ENCODE measurements around the gene IL17C.

Gene IL17C

DNA sequence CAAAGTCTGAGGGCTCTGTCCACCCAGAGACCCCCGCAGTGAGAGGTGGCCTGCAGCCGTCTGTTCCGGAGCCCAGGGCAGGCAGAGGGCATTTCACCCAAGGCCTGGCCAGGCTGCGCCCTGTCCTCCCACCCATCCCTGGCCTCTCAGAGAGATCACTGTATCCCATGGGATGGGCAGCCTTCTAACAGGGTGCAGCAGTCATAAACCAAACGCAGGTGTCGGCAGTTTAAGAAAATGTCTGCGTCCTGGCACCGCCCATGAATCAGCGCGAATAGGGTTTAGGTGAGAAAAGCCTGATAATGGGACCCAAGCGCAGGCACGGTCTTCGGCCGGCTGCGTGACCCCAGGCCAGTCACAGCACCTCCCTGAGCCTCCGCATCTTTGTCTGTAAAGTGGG, 7.1 kb downstream of the IL17C start:
- H3K4me1 ChIP-seq (ENCODE audit: control extremely low read depth in 1 of 4, control insufficient read depth in 4 of 4, insufficient read depth in 4 of 4, low read length in 3 of 4) = peaks cover 0 to 24% (median 16%) of the 10 kb centered on the region in 4 experiments
- no peak for DNase-seq
- H3K9me3 ChIP-seq (ENCODE audit: control extremely low read depth in 1 of 5, control insufficient read depth in 4 of 5, insufficient read depth in 2 of 5, low read depth in 1 of 5, low read length in 4 of 5) = no peaks in the 10 kb centered on the region
- peaks cover 5 to 58% (median 20%) of the 10 kb centered on the region in 4 experiments for H3K36me3 ChIP-seq (ENCODE audit: control insufficient read depth in 4 of 4, insufficient read depth in 4 of 4, low read length in 3 of 4)
- POLR2A ChIA-PET = no interaction called here
- H3K4me3 ChIP-seq (ENCODE audit: control insufficient read depth in 1 of 7, extremely low read depth in 1 of 7, insufficient read depth in 4 of 7, low read depth in 2 of 7, low read length in 6 of 7) = no peak overlapping the region
- H3K27me3 ChIP-seq (replicated peaks in 2 of 5; ENCODE audit: control insufficient read depth in 4 of 5, insufficient read depth in 5 of 5, low read length in 4 of 5) = peaks cover 0 to 8% (median 0%) of the 10 kb centered on the region in 5 experiments
- WGBS (ENCODE audit: insufficient coverage) = 95% methylated on average over 15 of the region's 16 CpGs
- CTCF ChIA-PET = no interaction called here
- H3K27ac ChIP-seq (ENCODE audit: insufficient read depth in 1 of 2, low read depth in 1 of 2, low read length in 2 of 2, poor library complexity in 1 of 2, severe bottlenecking in 2 of 2) = no peak overlapping the region

DNA sequence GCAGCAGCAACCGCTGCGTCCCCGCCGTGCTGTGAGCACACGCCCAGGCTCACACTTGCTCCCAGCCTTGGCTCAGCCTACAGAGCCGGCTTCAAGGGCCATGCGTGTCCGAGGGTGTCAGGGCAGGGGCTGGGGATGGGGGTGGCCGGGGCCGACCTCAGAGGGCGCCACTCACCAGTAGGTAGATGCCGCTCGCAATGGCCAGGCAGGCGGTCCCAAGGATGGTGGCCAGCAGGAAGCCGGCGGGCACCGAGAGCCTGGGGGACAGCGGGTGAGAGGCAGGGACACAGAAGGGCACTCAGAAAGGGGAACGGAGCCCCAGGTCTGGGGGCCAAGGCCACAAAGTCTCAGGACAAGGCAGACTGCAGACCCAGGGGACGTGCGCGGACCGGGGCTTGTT, 7.6 kb downstream of the IL17C start:
- 96% methylated on average over 22 of the region's 23 CpGs for WGBS (ENCODE audit: insufficient coverage)
- Histone ChIP-seq H3K36me3 (ENCODE audit: control insufficient read depth in 4 of 4, insufficient read depth in 4 of 4, low read length in 3 of 4) (peaks cover 5 to 58% (median 20%) of the 10 kb centered on the region in 4 experiments), H3K9me3 (ENCODE audit: control extremely low read depth in 1 of 5, control insufficient read depth in 4 of 5, insufficient read depth in 2 of 5, low read depth in 1 of 5, low read length in 4 of 5) (no peaks in the 10 kb centered on the region), H3K4me3 (ENCODE audit: control insufficient read depth in 1 of 7, extremely low read depth in 1 of 7, insufficient read depth in 4 of 7, low read depth in 2 of 7, low read length in 6 of 7) (no peak overlapping the region), H3K27me3 (replicated peaks in 2 of 5; ENCODE audit: control insufficient read depth in 4 of 5, insufficient read depth in 5 of 5, low read length in 4 of 5) (peaks cover 0 to 3% (median 0%) of the 10 kb centered on the region in 5 experiments), H3K27ac (ENCODE audit: insufficient read depth in 1 of 2, low read depth in 1 of 2, low read length in 2 of 2, poor library complexity in 1 of 2, severe bottlenecking in 2 of 2) (no peak overlapping the region), H3K4me1 (ENCODE audit: control extremely low read depth in 1 of 4, control insufficient read depth in 4 of 4, insufficient read depth in 4 of 4, low read length in 3 of 4) (peaks cover 0 to 25% (median 16%) of the 10 kb centered on the region in 4 experiments)
- ChIA-PET CTCF (no interaction called here), POLR2A (no interaction called here)
- DNase-seq = no peak

DNA sequence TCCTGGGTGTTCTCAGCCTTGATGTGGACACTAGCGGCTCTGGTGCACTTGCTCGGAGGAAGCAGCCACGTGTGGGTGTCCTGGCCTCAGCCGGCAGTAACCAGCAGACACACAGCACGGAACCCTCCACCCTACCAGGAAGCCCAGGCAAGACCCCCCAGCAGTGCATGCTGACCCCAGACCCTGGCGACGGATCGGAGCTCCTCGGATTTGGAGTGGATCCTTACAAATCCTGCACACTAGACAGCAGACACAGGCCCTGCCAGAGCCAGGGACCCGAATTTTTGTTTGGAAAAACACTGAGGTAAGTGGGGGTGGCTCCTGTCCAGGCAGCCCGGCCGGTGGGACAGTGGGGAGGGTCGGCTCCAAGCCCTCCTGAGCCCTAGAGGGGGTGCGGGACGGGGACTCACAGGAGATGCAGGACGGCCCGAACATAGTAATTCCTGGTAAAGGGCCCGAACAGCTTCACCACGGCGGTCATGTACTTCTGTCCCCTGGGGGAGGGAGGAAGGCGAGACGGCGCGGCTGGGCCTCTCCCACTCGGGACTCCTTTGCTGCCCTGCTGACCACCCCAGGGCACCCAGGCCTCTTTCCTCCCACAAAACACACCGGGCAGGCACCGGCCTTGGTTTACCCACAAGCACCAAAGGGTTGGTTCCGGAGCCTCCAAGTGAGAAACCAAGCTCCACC, 8.1 kb downstream of the IL17C start:
- H3K27me3 ChIP-seq (replicated peaks in 2 of 5; ENCODE audit: control insufficient read depth in 4 of 5, insufficient read depth in 5 of 5, low read length in 4 of 5) = no peaks in the 10 kb centered on the region
- H3K36me3 ChIP-seq (ENCODE audit: control insufficient read depth in 4 of 4, insufficient read depth in 4 of 4, low read length in 3 of 4) = peaks cover 5 to 59% (median 20%) of the 10 kb centered on the region in 4 experiments
- ChIA-PET POLR2A (interaction anchor here (0.6 kb wide), 1 partner anchor 20 kb away, joined by 3 read pairs; no protein-coding TSS in a partner anchor), CTCF (interaction anchor here (1.1 to 1.5 kb wide), 2 partner anchors 10 to 38 kb away, joined by 3 read pairs; no protein-coding TSS in a partner anchor)
- WGBS (ENCODE audit: insufficient coverage) = 98% methylated on average over 18 of the region's 28 CpGs
- no peak for DNase-seq
- H3K27ac ChIP-seq (ENCODE audit: insufficient read depth in 1 of 2, low read depth in 1 of 2, low read length in 2 of 2, poor library complexity in 1 of 2, severe bottlenecking in 2 of 2) = no peak overlapping the region
- no peak overlapping the region for H3K4me3 ChIP-seq (ENCODE audit: control insufficient read depth in 1 of 7, extremely low read depth in 1 of 7, insufficient read depth in 4 of 7, low read depth in 2 of 7, low read length in 6 of 7)
- no peaks in the 10 kb centered on the region for H3K9me3 ChIP-seq (ENCODE audit: control extremely low read depth in 1 of 5, control insufficient read depth in 4 of 5, insufficient read depth in 2 of 5, low read depth in 1 of 5, low read length in 4 of 5)
- H3K4me1 ChIP-seq (ENCODE audit: control extremely low read depth in 1 of 4, control insufficient read depth in 4 of 4, insufficient read depth in 4 of 4, low read length in 3 of 4) = peaks cover 0 to 30% (median 22%) of the 10 kb centered on the region in 4 experiments

DNA sequence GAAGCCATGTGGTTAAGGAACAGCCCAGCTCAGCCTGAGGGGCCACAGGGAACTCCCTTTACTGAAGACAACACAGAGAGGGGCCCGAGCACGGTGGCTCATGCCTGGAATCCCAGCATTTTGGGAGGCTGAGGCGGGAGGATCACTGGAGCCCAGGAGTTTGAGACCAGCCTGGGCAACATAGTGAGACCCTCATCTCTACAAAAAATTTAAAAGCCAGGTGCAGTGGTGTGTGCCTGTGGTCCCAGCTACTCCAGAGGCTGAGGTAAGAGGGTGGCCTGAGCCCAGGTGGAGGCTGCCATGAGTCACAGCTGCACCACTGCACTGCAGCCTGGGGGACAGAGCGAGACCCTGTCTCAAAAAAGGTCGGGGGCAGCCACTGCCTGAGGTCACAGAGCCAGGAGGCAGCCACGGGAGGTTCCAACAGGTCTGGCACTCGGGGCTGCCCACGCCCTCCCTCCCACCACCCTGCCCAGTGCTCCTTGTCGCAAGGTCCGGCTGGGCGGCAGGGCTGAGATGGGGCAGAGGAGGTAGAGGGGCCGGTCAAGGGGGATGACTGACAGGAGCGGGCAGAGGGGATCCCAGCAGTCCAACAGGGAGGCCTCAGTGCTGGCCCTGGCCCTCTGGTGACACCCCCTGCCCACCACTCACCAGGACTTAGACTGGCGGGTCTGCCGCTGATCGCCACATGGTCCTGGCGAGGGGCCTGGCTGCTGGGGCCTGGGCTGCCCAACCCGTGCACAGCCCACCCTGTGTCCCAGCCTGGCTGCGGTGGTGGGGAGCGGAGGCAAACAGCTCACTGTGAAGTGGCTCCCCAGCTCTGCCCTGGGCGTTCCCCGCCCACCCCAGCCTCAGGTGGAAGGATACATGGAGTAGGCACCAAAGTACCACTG, 9.1 kb downstream of the IL17C start:
- POLR2A ChIA-PET = interaction anchor here (0.6 kb wide), 1 partner anchor 21 kb away, joined by 3 read pairs; no protein-coding TSS in a partner anchor
- Histone ChIP-seq H3K4me1 (ENCODE audit: control extremely low read depth in 1 of 4, control insufficient read depth in 4 of 4, insufficient read depth in 4 of 4, low read length in 3 of 4) (peaks cover 0 to 39% (median 26%) of the 10 kb centered on the region in 4 experiments), H3K27me3 (replicated peaks in 2 of 5; ENCODE audit: control insufficient read depth in 4 of 5, insufficient read depth in 5 of 5, low read length in 4 of 5) (no peaks in the 10 kb centered on the region), H3K4me3 (ENCODE audit: control insufficient read depth in 1 of 7, extremely low read depth in 1 of 7, insufficient read depth in 4 of 7, low read depth in 2 of 7, low read length in 6 of 7) (no peak overlapping the region), H3K9me3 (ENCODE audit: control extremely low read depth in 1 of 5, control insufficient read depth in 4 of 5, insufficient read depth in 2 of 5, low read depth in 1 of 5, low read length in 4 of 5) (no peaks in the 10 kb centered on the region), H3K27ac (ENCODE audit: insufficient read depth in 1 of 2, low read depth in 1 of 2, low read length in 2 of 2, poor library complexity in 1 of 2, severe bottlenecking in 2 of 2) (no peak overlapping the region), H3K36me3 (ENCODE audit: control insufficient read depth in 4 of 4, insufficient read depth in 4 of 4, low read length in 3 of 4) (peaks cover 5 to 65% (median 20%) of the 10 kb centered on the region in 4 experiments)
- 99% methylated on average over 14 of the region's 22 CpGs for WGBS (ENCODE audit: insufficient coverage)
- DNase-seq = no peak
- CTCF ChIA-PET = interaction anchor here (1.1 to 1.5 kb wide), 2 partner anchors 11 to 38 kb away, joined by 3 read pairs; no protein-coding TSS in a partner anchor

DNA sequence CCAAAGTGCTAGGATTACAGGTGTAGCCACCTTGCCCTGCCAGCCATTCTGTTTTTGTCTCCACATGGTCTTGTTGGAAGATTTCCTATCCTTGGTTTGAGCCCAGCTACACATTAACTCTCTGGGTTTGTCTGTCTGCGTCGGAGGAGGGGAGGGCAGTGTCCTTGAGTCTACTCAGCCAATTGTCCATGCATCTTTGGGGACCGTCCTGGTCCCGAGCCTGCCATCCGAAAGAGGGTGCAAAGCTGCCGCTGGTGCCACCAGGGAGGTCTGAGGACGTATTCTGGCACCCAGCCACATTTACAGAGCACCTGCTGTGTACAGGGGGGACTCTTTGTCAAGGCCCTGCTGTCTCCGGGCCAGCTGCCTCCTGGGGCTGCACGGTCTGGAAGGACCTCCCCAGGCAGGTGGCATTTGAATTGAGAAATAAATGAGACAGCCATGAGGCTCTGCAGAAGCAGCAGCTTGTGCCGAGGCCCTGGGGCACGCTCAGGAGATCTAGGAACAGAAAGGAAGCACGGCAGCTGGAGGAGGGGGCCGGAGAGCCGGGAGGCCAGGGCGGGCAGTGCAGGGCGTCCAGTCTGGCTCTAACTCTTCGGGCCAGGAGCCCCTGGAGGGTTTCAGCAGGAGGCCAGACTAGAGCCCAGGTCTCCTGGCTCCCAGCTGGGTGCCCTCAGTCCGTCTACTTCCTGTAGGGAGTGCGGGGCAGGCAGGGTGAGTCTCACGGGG, 11.0 kb downstream of the IL17C start:
- Histone ChIP-seq H3K27ac (ENCODE audit: insufficient read depth in 1 of 2, low read depth in 1 of 2, low read length in 2 of 2, poor library complexity in 1 of 2, severe bottlenecking in 2 of 2) (peak overlapping the region in 1 of 2 experiments; percentile 77), H3K27me3 (replicated peaks in 2 of 5; ENCODE audit: control insufficient read depth in 4 of 5, insufficient read depth in 5 of 5, low read length in 4 of 5) (no peaks in the 10 kb centered on the region), H3K4me3 (ENCODE audit: control insufficient read depth in 1 of 7, extremely low read depth in 1 of 7, insufficient read depth in 4 of 7, low read depth in 2 of 7, low read length in 6 of 7) (peak overlapping the region in 6 of 7 experiments; percentile 77 to 93 (median 89)), H3K36me3 (ENCODE audit: control insufficient read depth in 4 of 4, insufficient read depth in 4 of 4, low read length in 3 of 4) (peaks cover 5 to 66% (median 17%) of the 10 kb centered on the region in 4 experiments), H3K9me3 (ENCODE audit: control extremely low read depth in 1 of 5, control insufficient read depth in 4 of 5, insufficient read depth in 2 of 5, low read depth in 1 of 5, low read length in 4 of 5) (no peaks in the 10 kb centered on the region), H3K4me1 (ENCODE audit: control extremely low read depth in 1 of 4, control insufficient read depth in 4 of 4, insufficient read depth in 4 of 4, low read length in 3 of 4) (peaks cover 0 to 42% (median 26%) of the 10 kb centered on the region in 4 experiments)
- WGBS (ENCODE audit: insufficient coverage) = 92% methylated on average over 19 of the region's 20 CpGs
- CTCF ChIA-PET = interaction anchor here (0.5 to 1.6 kb wide), 6 partner anchors 11 to 1260 kb away, joined by 3 to 4 read pairs (median 3); partner anchors contain the start of gene IL17C
- POLR2A ChIA-PET = interaction anchor here (0.9 to 1.4 kb wide), 2 partner anchors 52 to 54 kb away, joined by 3 to 6 read pairs; no protein-coding TSS in a partner anchor
- DNase-seq = no peak

DNA sequence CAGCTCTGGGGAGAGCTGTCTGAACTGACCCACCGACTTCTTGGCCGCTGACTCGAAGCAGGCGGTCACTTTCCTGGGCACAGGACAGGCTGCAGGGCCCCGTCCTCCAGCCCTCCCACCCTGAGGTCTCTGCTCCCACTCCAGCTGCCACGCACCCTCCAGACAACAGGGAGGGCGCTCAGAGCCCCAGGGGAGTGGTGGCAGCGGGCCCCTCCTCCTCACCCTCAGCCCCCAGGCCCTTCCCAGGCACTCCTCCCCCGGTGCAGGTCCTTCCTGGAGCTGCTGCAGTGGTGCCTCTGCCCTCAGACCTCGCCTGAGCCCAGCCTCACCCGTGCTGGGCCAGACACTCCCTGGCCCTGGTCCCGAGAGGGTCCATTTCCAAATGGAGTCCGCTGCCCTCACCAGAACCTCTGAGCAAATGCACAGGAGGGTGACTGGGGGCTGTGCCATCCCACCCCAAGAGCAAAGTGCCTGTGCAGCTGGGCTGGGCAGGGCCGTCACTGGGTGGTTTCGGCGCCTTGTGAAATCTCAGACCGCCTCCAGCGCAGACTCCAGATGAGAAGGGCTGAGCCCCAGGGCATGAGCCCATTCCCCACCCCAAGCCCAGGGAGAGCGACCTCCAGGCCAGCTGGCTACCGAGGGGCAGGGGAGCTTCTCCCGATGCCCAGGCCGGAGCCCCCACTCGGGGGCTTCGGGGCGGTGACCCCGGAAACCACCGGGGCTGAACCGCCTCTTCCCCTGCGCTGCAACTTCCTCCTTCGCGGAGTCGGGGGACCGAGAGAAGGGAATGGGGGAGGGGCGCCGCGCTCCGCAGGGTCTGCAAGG, 11.8 kb downstream of the IL17C start:
- 13% methylated on average over 25 of the region's 37 CpGs for WGBS (ENCODE audit: insufficient coverage)
- H3K27me3 ChIP-seq (replicated peaks in 2 of 5; ENCODE audit: control insufficient read depth in 4 of 5, insufficient read depth in 5 of 5, low read length in 4 of 5) = no peaks in the 10 kb centered on the region
- peak overlapping the region; percentile 72 to 93 (median 89) for H3K4me3 ChIP-seq (ENCODE audit: control insufficient read depth in 1 of 7, extremely low read depth in 1 of 7, insufficient read depth in 4 of 7, low read depth in 2 of 7, low read length in 6 of 7)
- peak overlapping the region; percentile 46 to 77 for H3K27ac ChIP-seq (ENCODE audit: insufficient read depth in 1 of 2, low read depth in 1 of 2, low read length in 2 of 2, poor library complexity in 1 of 2, severe bottlenecking in 2 of 2)
- peaks cover 3 to 69% (median 19%) of the 10 kb centered on the region in 4 experiments for H3K36me3 ChIP-seq (ENCODE audit: control insufficient read depth in 4 of 4, insufficient read depth in 4 of 4, low read length in 3 of 4)
- H3K9me3 ChIP-seq (ENCODE audit: control extremely low read depth in 1 of 5, control insufficient read depth in 4 of 5, insufficient read depth in 2 of 5, low read depth in 1 of 5, low read length in 4 of 5) = no peaks in the 10 kb centered on the region
- peak in 2 of 3 donors; percentile 55 to 65 for DNase-seq
- H3K4me1 ChIP-seq (ENCODE audit: control extremely low read depth in 1 of 4, control insufficient read depth in 4 of 4, insufficient read depth in 4 of 4, low read length in 3 of 4) = peaks cover 0 to 42% (median 26%) of the 10 kb centered on the region in 4 experiments
- ChIA-PET CTCF (interaction anchor here (0.5 to 1.6 kb wide), 4 partner anchors 11 to 1259 kb away, joined by 3 to 4 read pairs (median 3); partner anchors contain the start of gene IL17C), POLR2A (interaction anchor here (0.9 to 1.4 kb wide), 2 partner anchors 51 to 54 kb away, joined by 3 to 6 read pairs; no protein-coding TSS in a partner anchor)
